Lung (tissue), 12 donors: ENCODE measurements around the gene EEF1A1. TPM values are rescaled to one million over a fixed set of nuclear protein-coding genes. Genes with fewer than 3 reads are reported as not detected.

Source experiments
- ATAC-seq: fragments of 200-7000 bp; cut with Tn5 transposase; one replicate; pipeline ENCODE4 v1.9.1; 2020; ENCODE audit warnings: moderate number of reproducible peaks; ENCODE audit not compliant: insufficient read depth, low FRiP score
- DNase-seq, 3 donors: peaks; one replicate each; pipeline ENCODE4 v3.0.0-alpha.2; 2013 to 2017
- H3K27ac ChIP-seq, 2 donors: one replicate each; pipeline ENCODE4 v1.5.1; 2013; ENCODE audit warnings: mild to moderate bottlenecking in 2 of 2, moderate library complexity in 2 of 2, control low read depth in 1 of 2, inconsistent platforms in 1 of 2, low read depth in 1 of 2, low read length in 1 of 2
- H3K27me3 ChIP-seq, 3 donors: one replicate each; pipeline ENCODE4 v1.5.1; 2013; ENCODE audit warnings: low read length in 2 of 3; ENCODE audit not compliant: control insufficient read depth in 3 of 3, insufficient read depth in 3 of 3
- H3K36me3 ChIP-seq, 4 donors: one replicate each; pipeline ENCODE4 v1.5.1; 2013; ENCODE audit warnings: low read length in 4 of 4, mild to moderate bottlenecking in 1 of 4, moderate library complexity in 1 of 4; ENCODE audit not compliant: control insufficient read depth in 4 of 4, insufficient read depth in 4 of 4
- H3K4me1 ChIP-seq, 5 donors: one replicate each; pipeline ENCODE4 v1.5.1; 2013; ENCODE audit warnings: low read length in 5 of 5, mild to moderate bottlenecking in 2 of 5, moderate library complexity in 1 of 5; ENCODE audit not compliant: control insufficient read depth in 5 of 5, insufficient read depth in 5 of 5
- H3K4me3 ChIP-seq: one replicate; pipeline ENCODE4 v1.5.1; 2013; ENCODE audit warnings: mild to moderate bottlenecking, control low read depth, moderate library complexity
- H3K9ac ChIP-seq, 2 donors: one replicate each; pipeline ENCODE4 v1.5.1; 2013; ENCODE audit warnings: low read length in 2 of 2, control low read depth in 1 of 2; ENCODE audit not compliant: insufficient read depth in 1 of 2
- H3K9me3 ChIP-seq, 4 donors: one replicate each; pipeline ENCODE4 v1.5.1; 2013; ENCODE audit warnings: low read length in 3 of 4, mild to moderate bottlenecking in 1 of 4, moderate library complexity in 1 of 4; ENCODE audit not compliant: control insufficient read depth in 4 of 4, insufficient read depth in 3 of 4
- CTCF ChIP-seq: IDR thresholded peaks from 2 replicates; pipeline ENCODE4 v1.5.1; 2012; ENCODE audit warnings: mild to moderate bottlenecking; ENCODE audit errors: control extremely low read depth, extremely low read depth
- WGBS, 2 donors: extraction: QIAGEN DNeasy Blood & Tissue Kit; methylation state at CpG; one replicate each; pipeline ENCODE4 v1.1.7; 2013; 5-methylcytosine and 5-hydroxymethylcytosine counted together
- polyA plus RNA-seq, 2 donors: library from polyadenylated mRNA; stranded (reverse); fragments of 200-250 nt; gene quantifications; one replicate each; pipeline ENCODE4 v1.2.1, GENCODE V29; 2013
- total RNA-seq, 2 donors: library from RNA; depleted of rRNA in 1 of 2; stranded (reverse); fragments of >200 nt in 1 of 2; gene quantifications; one replicate each; pipeline ENCODE4 v1.2.1, GENCODE V29; 2014 to 2021
- donor health status: control.
- donor health status: control.
- donor health status: Bipolar disorder and iron deficiency.
- donor health status: healthy.
- donor health status: DM: yes; HTN: yes; CAD: no.

The EEF1A1 gene
- total and polyA plus RNA-seq, 4 donors, result 7,767 to 13,654 (median 8,196) TPM

- Histone ChIP-seq H3K4me1 (peaks cover 0 to 32% (median 0%) of the 10 kb centered on the region in 5 donors), H3K27ac (peak overlapping the region in 1 of 2 donors; percentile 40), H3K4me3 (no peak overlapping the region), H3K9ac (peak overlapping the region in 1 of 2 donors; percentile 67), H3K9me3 (no peaks in the 10 kb centered on the region), H3K36me3 (peaks cover 14 to 44% (median 30%) of the 10 kb centered on the region in 4 donors), H3K27me3 (no peaks in the 10 kb centered on the region)
- no peak for ATAC-seq
- no peak for DNase-seq
- TF ChIP-seq CTCF, result no peak
- WGBS, 2 donors, result 63 to 68% methylated on average over 4 of the region's 4 CpGs
These were observed 4.0 kb downstream of the EEF1A1 start for GRCh38 chr6:73516514-73517489.

GRCh38 chr6:73515204-73515655, 5.6 kb downstream of the EEF1A1 start:
- H3K27ac ChIP-seq, result peak overlapping the region in 1 of 2 donors; percentile 32
- H3K4me1 ChIP-seq, result peaks cover 0 to 31% (median 0%) of the 10 kb centered on the region in 5 donors
- no peak for TF ChIP-seq CTCF
- whole genome bisulfite sequencing, 2 donors, result 37 to 44% methylated on average over 4 of the region's 4 CpGs
- H3K27me3 ChIP-seq, result no peaks in the 10 kb centered on the region
- DNase-seq, result no peak
- no peaks in the 10 kb centered on the region for H3K9me3 ChIP-seq
- no peak overlapping the region for H3K9ac ChIP-seq
- H3K36me3 ChIP-seq, result peaks cover 13 to 42% (median 28%) of the 10 kb centered on the region in 4 donors
- no peak overlapping the region for H3K4me3 ChIP-seq
- ATAC-seq, result no peak

- ATAC-seq (no peak), DNase-seq (no peak)
- 44 to 56% methylated on average over 3 of the region's 3 CpGs for WGBS, 2 donors
- peaks cover 0 to 29% (median 0%) of the 10 kb centered on the region in 5 donors for H3K4me1 ChIP-seq
- no peak overlapping the region for H3K9ac ChIP-seq
- H3K27me3 ChIP-seq, result no peaks in the 10 kb centered on the region
- no peak for TF ChIP-seq CTCF
- H3K9me3 ChIP-seq, result no peaks in the 10 kb centered on the region
- H3K4me3 ChIP-seq, result no peak overlapping the region
- no peak overlapping the region for H3K27ac ChIP-seq
- H3K36me3 ChIP-seq, result peaks cover 10 to 39% (median 25%) of the 10 kb centered on the region in 4 donors
These were observed 6.1 kb downstream of the EEF1A1 start for GRCh38 chr6:73514746-73515110.
